HG03469 (cell line): ENCODE data around the gene FAM120AOS.
"Not testable (repeated sequence)": the region's sequence is repeated elsewhere in the genome, so short reads cannot be mapped to it uniquely, and the experiment has no call there.

ENCODE experiments used
- ATAC-seq: cut with Tn5 transposase; IDR thresholded peaks from one replicate; pipeline ENCODE4 v1.9.1; 2021; ENCODE audit warnings: mild to moderate bottlenecking, moderate library complexity, moderate number of reproducible peaks; ENCODE audit not compliant: unreplicated experiment

The FAM120AOS gene

GRCh38 chr9:93440896-93441580, 12.3 kb downstream of the FAM120AOS start:
- no peak for ATAC-seq

GRCh38 chr9:93439301-93439700, 14.1 kb downstream of the FAM120AOS start:
- not testable (repeated sequence) for ATAC-seq

- no peak for ATAC-seq
These were observed 15.4 kb downstream of the FAM120AOS start for GRCh38 chr9:93437996-93438395.

GRCh38 chr9:93436655-93437407, 16.6 kb downstream of the FAM120AOS start:
- ATAC-seq = no peak

- ATAC-seq = no peak
These were observed 17.2 kb downstream of the FAM120AOS start for GRCh38 chr9:93436218-93436617.

- no peak for ATAC-seq
These were observed 18.0 kb downstream of the FAM120AOS start for GRCh38 chr9:93435386-93435785.

- ATAC-seq = no peak
These were observed 19.3 kb downstream of the FAM120AOS start for GRCh38 chr9:93434056-93434455.

GRCh38 chr9:93432964-93433363, 20.4 kb downstream of the FAM120AOS start:
- ATAC-seq = no peak

- ATAC-seq = no peak
These were observed 21.8 kb downstream of the FAM120AOS start for GRCh38 chr9:93431539-93432105.

- ATAC-seq = no peak
These were observed 25.6 kb downstream of the FAM120AOS start for GRCh38 chr9:93427655-93428379.

- no peak for ATAC-seq
These were observed 30.3 kb downstream of the FAM120AOS start for GRCh38 chr9:93422977-93423616.

- ATAC-seq = no peak
These were observed 34.4 kb downstream of the FAM120AOS start for GRCh38 chr9:93419023-93419422.

- ATAC-seq = no peak
These were observed 35.8 kb downstream of the FAM120AOS start for GRCh38 chr9:93417538-93417937.

GRCh38 chr9:93416530-93417235, 36.7 kb downstream of the FAM120AOS start:
- no peak for ATAC-seq

- no peak for ATAC-seq
These were observed 38.1 kb downstream of the FAM120AOS start for GRCh38 chr9:93415176-93415690.

GRCh38 chr9:93413530-93413929, 39.9 kb downstream of the FAM120AOS start:
- ATAC-seq = no peak

- no peak for ATAC-seq
These were observed 47.0 kb downstream of the FAM120AOS start for GRCh38 chr9:93406371-93406770.

- no peak for ATAC-seq
These were observed 54.9 kb downstream of the FAM120AOS start for GRCh38 chr9:93398471-93398870.

GRCh38 chr9:93397661-93398373, 55.6 kb downstream of the FAM120AOS start:
- ATAC-seq = no peak
